H1 (cell line): ENCODE measurements around the gene ZBTB20. TPM values are rescaled to one million over a fixed set of nuclear protein-coding genes. Genes with fewer than 3 reads are reported as not detected.

Experiments used
- CTCF ChIA-PET: fragments of 300-600 bp; sonication (Branson Sonifier 250); formaldehyde crosslinking; loops from one replicate; lab custom pipeline; 2021; ENCODE audit not compliant: partially characterized antibody; lab: Charles Lee
- POLR2A ChIA-PET: fragments of 300-600 bp; sonication (Branson Sonifier 250); formaldehyde crosslinking; loops from one replicate; lab custom pipeline; 2021; ENCODE audit warnings: inconsistent platforms; ENCODE audit not compliant: partially characterized antibody; lab: Charles Lee
- DNase-seq, 2 experiments: peaks; one replicate each; pipeline versions ENCODE4 v3.0.0 to v3.0.0-alpha.2; 2010 to 2022; ENCODE audit warnings: low spot score in 2 of 2, low read depth in 1 of 2, mixed read lengths in 1 of 2
- FAIRE-seq: peaks from 2 replicates; lab custom pipeline; 2011; peaks lifted over from hg19 to GRCh38; lab: Jason Lieb, UNC
- H2AFZ ChIP-seq: 2 replicates; pipeline ENCODE4 v1.8.1; 2012; ENCODE audit warnings: low read length, inconsistent platforms
- H2AK5ac ChIP-seq: 2 replicates; pipeline ENCODE4 v1.6.1; 2013; ENCODE audit warnings: low read depth, low read length
- H2BK120ac ChIP-seq: replicated peaks from 2 replicates; pipeline ENCODE3; 2013; ENCODE audit warnings: low read depth, low read length, inconsistent platforms
- H2BK12ac ChIP-seq: 2 replicates; pipeline ENCODE4 v1.6.1; 2013; ENCODE audit warnings: low read depth, low read length
- H2BK15ac ChIP-seq: 2 replicates; pipeline ENCODE4 v1.6.1; 2013; ENCODE audit warnings: low read length
- H2BK20ac ChIP-seq: 2 replicates; pipeline ENCODE4 v1.6.1; 2013; ENCODE audit warnings: low read length
- H2BK5ac ChIP-seq: 2 replicates; pipeline ENCODE4 v1.6.1; 2013; ENCODE audit warnings: low read depth, low read length
- H3K14ac ChIP-seq: 2 replicates; pipeline ENCODE4 v1.6.1; 2013; ENCODE audit warnings: inconsistent platforms; ENCODE audit not compliant: insufficient read length
- H3K18ac ChIP-seq: 2 replicates; pipeline ENCODE4 v1.6.1; 2013; ENCODE audit warnings: low read length; ENCODE audit errors: extremely low read depth
- H3K23ac ChIP-seq: 2 replicates; pipeline ENCODE4 v1.6.1; 2013; ENCODE audit warnings: inconsistent platforms; ENCODE audit not compliant: insufficient read length
- H3K23me2 ChIP-seq: 2 replicates; pipeline ENCODE4 v1.6.1; 2013; ENCODE audit warnings: low read depth, low read length
- H3K27ac ChIP-seq: 2 replicates; pipeline ENCODE4 v1.6.1; 2011; ENCODE audit warnings: low read depth, low read length, inconsistent platforms
- H3K27me3 ChIP-seq, 4 experiments: replicated peaks in 1 of 4; 1 replicate in 1 of 4; 2 replicates in 3 of 4; pipeline versions ENCODE4 v1.6.1 to v1.8.1; 2011 to 2013; ENCODE audit warnings: low read length in 3 of 4, mild to moderate bottlenecking in 3 of 4, inconsistent platforms in 2 of 4, mixed read lengths in 2 of 4, moderate library complexity in 1 of 4; ENCODE audit not compliant: control insufficient read depth in 3 of 4, insufficient read depth in 3 of 4; ENCODE audit errors: extremely low read depth in 1 of 4
- H3K36me3 ChIP-seq, 4 experiments: 2 replicates each; pipeline versions ENCODE4 v1.6.1 to v1.8.1; 2011 to 2013; ENCODE audit warnings: mild to moderate bottlenecking in 4 of 4, low read length in 3 of 4, moderate library complexity in 2 of 4, control low read depth in 1 of 4, inconsistent platforms in 1 of 4; ENCODE audit not compliant: insufficient read depth in 4 of 4, control insufficient read depth in 2 of 4
- H3K4ac ChIP-seq: replicated peaks from 2 replicates; pipeline ENCODE3; 2013; ENCODE audit warnings: low read length, low read depth, mixed read lengths, inconsistent platforms; ENCODE audit not compliant: insufficient read length
- H3K4me1 ChIP-seq, 4 experiments: replicated peaks in 1 of 4; 1 replicate in 1 of 4; 2 replicates in 3 of 4; pipeline versions ENCODE4 v1.6.1 to v1.8.1; 2011 to 2013; ENCODE audit warnings: low read length in 3 of 4, inconsistent platforms in 2 of 4, mixed read lengths in 1 of 4; ENCODE audit not compliant: insufficient read depth in 4 of 4, control insufficient read depth in 3 of 4
- H3K4me2 ChIP-seq, 2 experiments: 2 replicates each; pipeline versions ENCODE4 v1.6.1 to v1.8.1; 2011 to 2013; ENCODE audit warnings: low read depth in 2 of 2, low read length in 2 of 2, control low read depth in 1 of 2, inconsistent platforms in 1 of 2, mild to moderate bottlenecking in 1 of 2; ENCODE audit not compliant: insufficient read depth in 1 of 2
- H3K4me3 ChIP-seq, 4 experiments: fragments of 200-600, 300-600 bp in 1 of 4; sonication (generic), shearing (Covaris generic), sonication (Bioruptor Twin) in 1 of 4; 2 replicates each; pipeline versions ENCODE4 v1.5.1 to v1.8.1; 2011 to 2016; ENCODE audit warnings: low read length in 4 of 4, low read depth in 3 of 4, control low read depth in 2 of 4, inconsistent platforms in 2 of 4, mild to moderate bottlenecking in 2 of 4, mixed read lengths in 1 of 4, moderate library complexity in 1 of 4; ENCODE audit not compliant: insufficient read depth in 2 of 4; ENCODE audit errors: extremely low read depth in 1 of 4
- H3K56ac ChIP-seq: replicated peaks from 2 replicates; pipeline ENCODE3; 2013; ENCODE audit warnings: low read depth, mild to moderate bottlenecking, mixed read lengths, low read length, inconsistent platforms; ENCODE audit not compliant: insufficient read length
- H3K79me1 ChIP-seq: 2 replicates; pipeline ENCODE4 v1.6.1; 2013; ENCODE audit warnings: low read depth, low read length, control low read depth
- H3K79me2 ChIP-seq, 2 experiments: 2 replicates each; pipeline versions ENCODE4 v1.6.1 to v1.8.1; 2012 to 2013; ENCODE audit warnings: low read length in 2 of 2, mild to moderate bottlenecking in 2 of 2, inconsistent platforms in 1 of 2; ENCODE audit not compliant: insufficient read depth in 2 of 2, control insufficient read depth in 1 of 2
- H3K9ac ChIP-seq, 4 experiments: replicated peaks in 1 of 4; 1 replicate in 1 of 4; 2 replicates in 3 of 4; pipeline versions ENCODE4 v1.6.1 to v1.8.1; 2011 to 2013; ENCODE audit warnings: low read depth in 3 of 4, low read length in 3 of 4, control low read depth in 2 of 4, mild to moderate bottlenecking in 2 of 4, moderate library complexity in 2 of 4, inconsistent platforms in 1 of 4; ENCODE audit errors: extremely low read depth in 1 of 4
- H3K9me3 ChIP-seq, 2 experiments: 2 replicates each; pipeline versions ENCODE4 v1.6.1 to v1.8.1; 2012 to 2013; ENCODE audit warnings: mild to moderate bottlenecking in 2 of 2, moderate library complexity in 2 of 2, control low read depth in 1 of 2, inconsistent platforms in 1 of 2, low read depth in 1 of 2, low read length in 1 of 2, mixed read lengths in 1 of 2; ENCODE audit not compliant: insufficient read depth in 2 of 2
- H4K20me1 ChIP-seq, 2 experiments: replicated peaks in 1 of 2; 2 replicates each; pipeline versions ENCODE3 to v1.8.1; 2011 to 2013; ENCODE audit warnings: inconsistent platforms in 2 of 2, low read length in 2 of 2, mild to moderate bottlenecking in 1 of 2; ENCODE audit not compliant: insufficient read depth in 2 of 2, control insufficient read depth in 1 of 2
- H4K5ac ChIP-seq: 2 replicates; pipeline ENCODE4 v1.6.1; 2013; ENCODE audit warnings: low read length, low read depth, mixed read lengths, inconsistent platforms; ENCODE audit not compliant: insufficient read length
- H4K8ac ChIP-seq: 2 replicates; pipeline ENCODE4 v1.8.0; 2013; ENCODE audit warnings: mild to moderate bottlenecking, moderate library complexity, low read length, inconsistent platforms; ENCODE audit not compliant: insufficient read depth; ENCODE audit errors: extremely low read depth
- H4K91ac ChIP-seq: replicated peaks from 2 replicates; pipeline ENCODE3; 2013; ENCODE audit warnings: low read length, mixed read lengths, inconsistent platforms; ENCODE audit not compliant: insufficient read length
- BACH1 ChIP-seq: IDR thresholded peaks from 2 replicates; pipeline ENCODE4 v1.6.1; 2012; ENCODE audit warnings: low read length, improper control_type of control experiment
- CHD1 ChIP-seq: IDR thresholded peaks from 2 replicates; pipeline ENCODE4 v1.6.1; 2012; ENCODE audit warnings: low read depth, low read length, improper control_type of control experiment
- CHD2 ChIP-seq: IDR thresholded peaks from 2 replicates; pipeline ENCODE4 v1.6.1; 2012; ENCODE audit warnings: low read length, improper control_type of control experiment
- JUN ChIP-seq: IDR thresholded peaks from 2 replicates; pipeline ENCODE4 v1.6.1; 2011; ENCODE audit warnings: low read depth, mild to moderate bottlenecking, improper control_type of control experiment, low read length
- MAFK ChIP-seq: IDR thresholded peaks from 2 replicates; pipeline ENCODE4 v1.6.1; 2012; ENCODE audit warnings: low read depth, mild to moderate bottlenecking, improper control_type of control experiment, low read length
- RFX5 ChIP-seq: IDR thresholded peaks from 2 replicates; pipeline ENCODE4 v1.6.1; 2011; ENCODE audit warnings: low read depth, low read length, improper control_type of control experiment, borderline replicate concordance
- SP2 ChIP-seq: IDR thresholded peaks from 2 replicates; pipeline ENCODE4 v1.6.1; 2012; ENCODE audit warnings: mild to moderate bottlenecking, low read length, inconsistent platforms
- whole genome bisulfite sequencing, 2 experiments: shearing (Covaris generic) in 1 of 2; methylation state at CpG; one replicate each; pipeline versions ENCODE4 v1.1.6 to v1.1.7; 2013 to 2015; ENCODE audit warnings: low lambda C conversion rate in 2 of 2, mixed read lengths in 2 of 2, inconsistent platforms in 1 of 2, low coverage in 1 of 2, missing lambda C conversion rate in 1 of 2; ENCODE audit not compliant: insufficient replicate concordance in 2 of 2, insufficient coverage in 1 of 2, insufficient read length in 1 of 2; ENCODE audit errors: extremely low coverage in 1 of 2, missing lambda C conversion rate in 1 of 2; 5-methylcytosine and 5-hydroxymethylcytosine counted together
- polyA plus RNA-seq, 7 experiments: library from polyadenylated mRNA; depleted of rRNA in 3 of 7; stranded (reverse) in 5 of 7; unstranded in 2 of 7; fragments of >200 nt in 5 of 7; fragments of 200-250 nt in 2 of 7; gene quantifications; 1 replicate in 5 of 7; 2 replicates in 1 of 7; 4 replicates in 1 of 7; pipeline versions ENCODE4 v1.2.1 to v1.2.3, GENCODE V29; 2011 to 2013; ENCODE audit warnings: missing spikeins in 2 of 7, mixed read lengths in 2 of 7
- total RNA-seq: library from RNA; stranded (reverse); fragmentation: NEBNext Ultra II Directional; extraction: Animal tissue kit (Norgen Biotek cat#: 25700); gene quantifications from 2 replicates; pipeline ENCODE4 v1.2.1, GENCODE V29; 2021

Gene ZBTB20
- total and polyA plus RNA-seq, 2 of the 8 experiments (the other 6 are each of a cell fraction or from before 2014, with no cell fraction given): 0.35 to 1.3 TPM

GRCh38 chr3:114550165-114550564 is 596.9 kb downstream of the ZBTB20 start:
- no peak overlapping the region for H2BK5ac ChIP-seq
- ChIA-PET POLR2A (no interaction called here), CTCF (interaction anchor here (0.7 to 1.0 kb wide), 2 partner anchors 131 to 492 kb away, joined by 3 read pairs; no protein-coding TSS in a partner anchor)
- H4K5ac ChIP-seq: no peak overlapping the region
- H3K23me2 ChIP-seq: no peaks in the 10 kb centered on the region
- no peak overlapping the region for H2BK15ac ChIP-seq
- H2AFZ ChIP-seq: no peak overlapping the region
- no peak for TF ChIP-seq CHD1
- no peak for TF ChIP-seq CHD2
- no peak for TF ChIP-seq SP2
- TF ChIP-seq BACH1: no peak
- TF ChIP-seq MAFK: no peak
- no peak for TF ChIP-seq RFX5
- no peak for TF ChIP-seq JUN
- H3K9me3 ChIP-seq: no peaks in the 10 kb centered on the region
- no peak overlapping the region for H3K9ac ChIP-seq
- no peaks in the 10 kb centered on the region for H3K27me3 ChIP-seq
- H4K20me1 ChIP-seq: no peaks in the 10 kb centered on the region
- no peak overlapping the region for H2BK120ac ChIP-seq
- H3K4me3 ChIP-seq: no peak overlapping the region
- H4K8ac ChIP-seq: no peak overlapping the region
- no peak overlapping the region for H3K14ac ChIP-seq
- 98 to 100% methylated on average over 1 to 4 of the region's 4 CpGs for WGBS, 2 experiments
- H3K4ac ChIP-seq: no peak overlapping the region
- no peak overlapping the region for H3K4me2 ChIP-seq
- no peaks in the 10 kb centered on the region for H3K36me3 ChIP-seq
- no peak overlapping the region for H3K23ac ChIP-seq
- H4K91ac ChIP-seq: no peak overlapping the region
- H3K79me2 ChIP-seq: no peaks in the 10 kb centered on the region
- H3K56ac ChIP-seq: no peak overlapping the region
- H2BK12ac ChIP-seq: no peak overlapping the region
- H3K79me1 ChIP-seq: no peaks in the 10 kb centered on the region
- DNase-seq (no peak), FAIRE-seq (no peak)
- no peak overlapping the region for H2AK5ac ChIP-seq
- H2BK20ac ChIP-seq: no peak overlapping the region
- H3K4me1 ChIP-seq: no peaks in the 10 kb centered on the region
- H3K27ac ChIP-seq: no peak overlapping the region
- no peak overlapping the region for H3K18ac ChIP-seq
